CD8-positive, alpha-beta memory T cell (primary cell): ENCODE results near the gene B9D1. TPM values are rescaled to one million over a fixed set of nuclear protein-coding genes. Genes with fewer than 3 reads are reported as not detected.

Source experiments
- CTCF ChIA-PET: fragments of 350-600 bp; sonication (Branson Sonifier 250); formaldehyde crosslinking; loops from one replicate; lab custom pipeline; 2021; ENCODE audit warnings: antibody characterized with exemption; lab: Charles Lee
- POLR2A ChIA-PET: fragments of 350-600 bp; sonication (Branson Sonifier 250); formaldehyde crosslinking; loops from one replicate; lab custom pipeline; 2021; ENCODE audit warnings: antibody characterized with exemption; lab: Charles Lee
- DNase-seq, 5 donors: peaks; one replicate each; pipeline versions ENCODE4 v3.0.0 to v3.0.0-alpha.2; 2020 to 2022; ENCODE audit warnings: mixed read lengths in 1 of 5
- H3K27ac ChIP-seq: one replicate; pipeline ENCODE4 v1.7.0; 2013; ENCODE audit warnings: low read depth, mild to moderate bottlenecking, low read length, moderate library complexity
- H3K27me3 ChIP-seq: 2 replicates; pipeline ENCODE4 v1.7.0; 2013; ENCODE audit warnings: low read length, mild to moderate bottlenecking; ENCODE audit not compliant: insufficient read depth, poor library complexity, severe bottlenecking
- H3K36me3 ChIP-seq: 2 replicates; pipeline ENCODE4 v1.7.0; 2013; ENCODE audit warnings: mild to moderate bottlenecking, low read length, moderate library complexity; ENCODE audit not compliant: insufficient read depth
- H3K4me1 ChIP-seq: 2 replicates; pipeline ENCODE4 v1.7.0; 2013; ENCODE audit warnings: mild to moderate bottlenecking, low read length, moderate library complexity; ENCODE audit not compliant: insufficient read depth
- H3K4me3 ChIP-seq: 2 replicates; pipeline ENCODE4 v1.7.0; 2013; ENCODE audit warnings: mild to moderate bottlenecking, low read length
- H3K9me3 ChIP-seq: 2 replicates; pipeline ENCODE4 v1.7.0; 2013; ENCODE audit warnings: mild to moderate bottlenecking, low read length
- H3K27ac Mint-ChIP-seq, 8 donors: one replicate each; pipeline ENCODE4 v1.8.0; 2020 to 2021; ENCODE audit warnings: mixed read lengths in 8 of 8, mild to moderate bottlenecking in 6 of 8, inconsistent platforms in 3 of 8, moderate library complexity in 3 of 8
- H3K27me3 Mint-ChIP-seq, 2 donors: one replicate each; pipeline ENCODE4 v1.8.0; 2020 to 2021; ENCODE audit warnings: mixed read lengths in 2 of 2, mild to moderate bottlenecking in 1 of 2, moderate library complexity in 1 of 2
- H3K36me3 Mint-ChIP-seq, 3 donors: one replicate each; pipeline ENCODE4 v1.8.0; 2020 to 2021; ENCODE audit warnings: mixed read lengths in 3 of 3, inconsistent platforms in 1 of 3, mild to moderate bottlenecking in 1 of 3
- H3K4me1 Mint-ChIP-seq, 3 donors: one replicate each; pipeline ENCODE4 v1.8.0; 2020 to 2021; ENCODE audit warnings: mixed read lengths in 3 of 3, inconsistent platforms in 1 of 3, mild to moderate bottlenecking in 1 of 3
- H3K4me3 Mint-ChIP-seq, 7 donors: one replicate each; pipeline ENCODE4 v1.8.0; 2020 to 2021; ENCODE audit warnings: mixed read lengths in 7 of 7, mild to moderate bottlenecking in 6 of 7, moderate library complexity in 4 of 7, inconsistent platforms in 2 of 7
- H3K9me3 Mint-ChIP-seq, 5 donors: one replicate each; pipeline ENCODE4 v1.8.0; 2020 to 2022; ENCODE audit warnings: mixed read lengths in 5 of 5, mild to moderate bottlenecking in 3 of 5, moderate library complexity in 2 of 5, inconsistent platforms in 1 of 5
- polyA plus RNA-seq: library from polyadenylated mRNA; unstranded; fragments of 300-500 nt; fragmentation: Illumina TruSeq; gene quantifications from one replicate; pipeline ENCODE4 v1.2.3, GENCODE V29; 2021
- total RNA-seq, 2 experiments: library from RNA; stranded (reverse); gene quantifications; one replicate each; pipeline ENCODE4 v1.2.3, GENCODE V29; 2021

The B9D1 gene
- total and polyA plus RNA-seq, 3 experiments from 2014 or later: 0.67 to 6.8 (median 4.8) TPM

DNA sequence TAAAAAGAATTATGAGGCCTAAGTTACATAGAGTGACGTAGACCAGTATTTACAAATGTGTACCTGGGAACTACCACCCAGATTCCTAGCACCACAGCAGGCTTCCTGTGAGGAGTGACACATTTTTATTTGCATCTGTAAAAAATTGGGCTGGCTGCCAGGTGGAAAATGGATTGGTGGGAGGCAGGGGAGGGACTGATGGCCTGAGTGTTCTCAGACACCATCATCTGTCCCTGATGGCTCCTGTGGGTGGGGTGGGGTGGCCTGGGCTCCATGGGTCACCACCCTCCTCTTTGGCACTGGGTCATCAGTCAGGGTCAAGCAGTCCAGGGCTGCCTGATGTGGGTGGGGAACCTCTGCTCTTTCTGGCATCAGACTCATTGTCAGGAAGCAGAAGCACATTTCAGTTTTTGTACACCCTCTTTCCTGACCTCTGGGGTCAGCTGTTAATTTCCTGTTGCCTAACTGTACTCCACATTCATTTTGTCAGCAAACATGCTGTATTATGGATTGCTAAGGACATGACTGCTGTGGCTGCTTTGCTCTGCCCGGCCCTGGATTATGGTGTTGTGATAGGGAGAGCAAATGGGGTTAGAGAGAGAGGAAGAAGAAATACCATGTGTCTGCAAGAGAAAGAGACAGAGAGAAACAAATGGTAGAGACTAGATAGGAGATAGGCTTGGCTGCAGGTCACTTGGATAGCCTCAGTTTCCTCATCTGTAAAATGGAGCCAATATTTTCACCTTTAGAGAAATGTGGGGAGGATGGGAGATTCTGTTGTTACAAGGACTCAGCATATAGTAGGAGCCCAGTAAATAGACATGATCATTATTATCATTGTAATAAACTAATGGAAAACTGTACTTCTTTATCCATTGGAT, 36.0 kb upstream of the B9D1 start:
- POLR2A ChIA-PET: no interaction called here

DNA sequence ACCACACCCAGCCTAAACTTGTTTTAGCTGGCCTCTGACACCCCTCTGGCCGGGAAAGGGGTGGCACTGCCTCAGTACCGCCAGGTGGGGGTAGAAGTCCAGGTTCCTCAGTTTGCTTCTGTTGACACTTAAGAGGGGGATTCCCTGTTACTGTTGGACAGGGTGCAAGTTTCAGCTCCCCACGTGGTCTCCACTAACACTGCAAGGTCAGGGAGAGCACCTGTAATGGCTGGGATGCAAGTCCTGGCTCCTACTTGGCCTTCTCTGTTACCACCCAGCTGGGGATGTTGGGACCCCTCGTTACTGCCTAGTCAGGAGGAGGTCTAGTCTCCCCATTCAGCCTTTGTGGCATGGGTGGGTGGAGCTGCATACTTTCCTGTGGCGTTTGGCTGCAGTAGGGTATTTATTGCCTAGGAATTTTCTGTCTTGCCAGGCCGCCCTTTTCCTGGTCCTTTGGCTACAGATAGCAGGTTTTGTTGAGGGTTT, 35.1 kb upstream of the B9D1 start:
- peaks cover 0 to 4% of the 10 kb centered on the region in 2 donors for H3K27me3 Mint-ChIP-seq
- ChIA-PET CTCF (interaction anchor here (1.1 kb wide), 1 partner anchor 35 kb away, joined by 3 read pairs; the partner anchor contains the start of gene B9D1), POLR2A (no interaction called here)
- no peaks in the 10 kb centered on the region for H3K9me3 ChIP-seq
- no peaks in the 10 kb centered on the region for H3K4me1 ChIP-seq
- no peaks in the 10 kb centered on the region for H3K9me3 Mint-ChIP-seq
- H3K4me1 Mint-ChIP-seq: no peaks in the 10 kb centered on the region
- no peaks in the 10 kb centered on the region for H3K27me3 ChIP-seq
- H3K4me3 ChIP-seq: no peak overlapping the region
- H3K27ac Mint-ChIP-seq: peak overlapping the region in 1 of 8 donors; percentile 43
- H3K36me3 Mint-ChIP-seq: peaks cover 0 to 3% (median 0%) of the 10 kb centered on the region in 3 donors
- no peak overlapping the region for H3K27ac ChIP-seq
- no peak for DNase-seq
- H3K36me3 ChIP-seq: no peaks in the 10 kb centered on the region
- H3K4me3 Mint-ChIP-seq: no peak overlapping the region

More for the DNA sequence above, 36.0 kb upstream of the B9D1 start:
- H3K9me3 ChIP-seq: no peaks in the 10 kb centered on the region
- DNase-seq: no peak
- CTCF ChIA-PET: interaction anchor here (1.1 kb wide), 1 partner anchor 36 kb away, joined by 3 read pairs; the partner anchor contains the start of gene B9D1
- Mint-ChIP-seq H3K27me3 (peaks cover 0 to 4% of the 10 kb centered on the region in 2 donors), H3K9me3 (no peaks in the 10 kb centered on the region), H3K4me1 (no peaks in the 10 kb centered on the region), H3K27ac (no peak overlapping the region), H3K4me3 (no peak overlapping the region), H3K36me3 (peaks cover 0 to 3% (median 0%) of the 10 kb centered on the region in 3 donors)
- H3K27ac ChIP-seq: no peak overlapping the region
- H3K27me3 ChIP-seq: no peaks in the 10 kb centered on the region
- H3K4me1 ChIP-seq: no peaks in the 10 kb centered on the region
- no peaks in the 10 kb centered on the region for H3K36me3 ChIP-seq
- H3K4me3 ChIP-seq: no peak overlapping the region

DNA sequence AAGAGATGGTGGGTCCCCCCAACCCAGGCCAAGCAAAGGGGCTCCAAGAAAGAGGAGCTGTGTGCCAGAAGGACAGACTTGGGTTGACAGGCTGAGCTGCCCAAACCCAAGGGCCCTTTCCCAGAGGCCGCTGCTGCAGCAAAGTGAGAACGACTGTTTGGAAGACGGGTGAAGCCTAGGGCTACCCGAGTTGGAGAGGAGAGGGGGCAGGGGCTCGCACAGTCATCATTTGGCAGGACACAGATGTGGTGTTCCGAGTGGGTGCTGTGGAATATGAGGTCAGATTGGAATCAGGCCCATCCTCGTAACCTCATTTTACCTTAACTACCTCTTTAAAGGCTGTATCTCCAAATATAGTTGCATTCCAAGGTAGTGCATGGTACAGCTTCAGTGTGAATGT, 29.8 kb upstream of the B9D1 start:
- H3K27me3 ChIP-seq: no peaks in the 10 kb centered on the region
- no peaks in the 10 kb centered on the region for H3K36me3 ChIP-seq
- Mint-ChIP-seq H3K27me3 (peaks cover 0 to 3% of the 10 kb centered on the region in 2 donors), H3K27ac (no peak overlapping the region), H3K4me3 (no peak overlapping the region), H3K36me3 (peaks cover 0 to 3% (median 0%) of the 10 kb centered on the region in 3 donors), H3K9me3 (no peaks in the 10 kb centered on the region), H3K4me1 (peaks cover 0 to 4% (median 2%) of the 10 kb centered on the region in 3 donors)
- H3K4me3 ChIP-seq: no peak overlapping the region
- ChIA-PET POLR2A (no interaction called here), CTCF (interaction anchor here (0.7 kb wide), 1 partner anchor 30 kb away, joined by 3 read pairs; the partner anchor contains the start of gene B9D1)
- DNase-seq: no peak
- no peak overlapping the region for H3K27ac ChIP-seq
- no peaks in the 10 kb centered on the region for H3K4me1 ChIP-seq
- H3K9me3 ChIP-seq: no peaks in the 10 kb centered on the region

DNA sequence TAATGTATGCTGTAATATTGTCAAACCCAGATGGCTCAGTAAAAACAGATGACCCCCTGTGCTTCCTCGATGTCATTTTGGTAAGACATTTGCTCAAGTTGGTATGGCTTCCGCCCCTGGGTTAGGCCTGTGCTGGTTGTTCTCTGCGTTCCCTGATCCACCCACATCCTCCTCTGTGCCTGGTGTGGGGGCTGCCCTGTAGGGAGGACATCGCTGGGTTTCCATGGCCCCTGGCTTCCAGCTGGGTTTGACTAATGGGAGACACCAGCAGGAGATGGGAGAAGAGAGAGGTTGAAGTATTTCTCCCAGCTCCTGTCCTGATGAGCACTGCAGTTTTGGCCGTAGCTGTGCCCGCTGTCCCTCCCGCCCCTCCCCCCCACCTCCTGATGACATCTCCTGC, 28.9 kb upstream of the B9D1 start:
- no peaks in the 10 kb centered on the region for H3K9me3 ChIP-seq
- Mint-ChIP-seq H3K36me3 (peaks cover 0 to under 1% (median 0%) of the 10 kb centered on the region in 3 donors), H3K27me3 (peaks cover 0 to 1% of the 10 kb centered on the region in 2 donors), H3K27ac (no peak overlapping the region), H3K9me3 (no peaks in the 10 kb centered on the region), H3K4me1 (peaks cover 0 to 4% (median 2%) of the 10 kb centered on the region in 3 donors), H3K4me3 (no peak overlapping the region)
- no peak overlapping the region for H3K4me3 ChIP-seq
- no peaks in the 10 kb centered on the region for H3K36me3 ChIP-seq
- ChIA-PET CTCF (interaction anchor here (0.8 to 3.5 kb wide), 2 partner anchors 13 to 29 kb away, joined by 3 to 9 read pairs; partner anchors contain the start of genes B9D1 and MAPK7), POLR2A (no interaction called here)
- no peaks in the 10 kb centered on the region for H3K27me3 ChIP-seq
- H3K4me1 ChIP-seq: no peaks in the 10 kb centered on the region
- DNase-seq: peak in 1 of 5 donors; percentile 35
- no peak overlapping the region for H3K27ac ChIP-seq

DNA sequence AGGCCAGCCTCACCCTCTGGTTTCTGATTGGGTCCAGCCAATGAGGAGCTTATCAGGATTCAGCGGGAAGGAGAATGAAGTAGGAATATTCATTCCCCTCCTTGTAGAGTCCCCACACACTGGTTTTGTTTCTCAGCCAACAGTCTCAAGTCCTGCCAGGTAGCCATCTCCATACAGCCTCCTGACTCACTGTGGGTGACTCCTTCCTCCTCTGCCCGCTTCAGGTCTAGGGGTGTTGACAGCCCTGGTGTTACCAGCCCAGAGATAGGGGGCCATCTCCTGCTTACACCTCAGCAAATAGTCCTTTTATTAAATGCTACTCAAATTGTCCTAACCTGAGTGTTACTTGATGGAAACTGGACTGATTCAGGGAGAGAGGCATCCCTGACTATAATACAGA, 28.4 kb upstream of the B9D1 start:
- DNase-seq: peak in 1 of 5 donors; percentile 15
- Mint-ChIP-seq H3K4me3 (no peak overlapping the region), H3K27ac (no peak overlapping the region), H3K27me3 (peaks cover 0 to 1% of the 10 kb centered on the region in 2 donors), H3K4me1 (peaks cover 0 to 4% (median 2%) of the 10 kb centered on the region in 3 donors), H3K9me3 (no peaks in the 10 kb centered on the region), H3K36me3 (no peaks in the 10 kb centered on the region)
- ChIA-PET CTCF (interaction anchor here (0.8 to 3.5 kb wide), 2 partner anchors 13 to 29 kb away, joined by 3 to 9 read pairs; partner anchors contain the start of genes B9D1 and MAPK7), POLR2A (no interaction called here)
- H3K36me3 ChIP-seq: no peaks in the 10 kb centered on the region
- H3K27me3 ChIP-seq: no peaks in the 10 kb centered on the region
- no peaks in the 10 kb centered on the region for H3K9me3 ChIP-seq
- H3K27ac ChIP-seq: no peak overlapping the region
- H3K4me3 ChIP-seq: no peak overlapping the region
- H3K4me1 ChIP-seq: no peaks in the 10 kb centered on the region

DNA sequence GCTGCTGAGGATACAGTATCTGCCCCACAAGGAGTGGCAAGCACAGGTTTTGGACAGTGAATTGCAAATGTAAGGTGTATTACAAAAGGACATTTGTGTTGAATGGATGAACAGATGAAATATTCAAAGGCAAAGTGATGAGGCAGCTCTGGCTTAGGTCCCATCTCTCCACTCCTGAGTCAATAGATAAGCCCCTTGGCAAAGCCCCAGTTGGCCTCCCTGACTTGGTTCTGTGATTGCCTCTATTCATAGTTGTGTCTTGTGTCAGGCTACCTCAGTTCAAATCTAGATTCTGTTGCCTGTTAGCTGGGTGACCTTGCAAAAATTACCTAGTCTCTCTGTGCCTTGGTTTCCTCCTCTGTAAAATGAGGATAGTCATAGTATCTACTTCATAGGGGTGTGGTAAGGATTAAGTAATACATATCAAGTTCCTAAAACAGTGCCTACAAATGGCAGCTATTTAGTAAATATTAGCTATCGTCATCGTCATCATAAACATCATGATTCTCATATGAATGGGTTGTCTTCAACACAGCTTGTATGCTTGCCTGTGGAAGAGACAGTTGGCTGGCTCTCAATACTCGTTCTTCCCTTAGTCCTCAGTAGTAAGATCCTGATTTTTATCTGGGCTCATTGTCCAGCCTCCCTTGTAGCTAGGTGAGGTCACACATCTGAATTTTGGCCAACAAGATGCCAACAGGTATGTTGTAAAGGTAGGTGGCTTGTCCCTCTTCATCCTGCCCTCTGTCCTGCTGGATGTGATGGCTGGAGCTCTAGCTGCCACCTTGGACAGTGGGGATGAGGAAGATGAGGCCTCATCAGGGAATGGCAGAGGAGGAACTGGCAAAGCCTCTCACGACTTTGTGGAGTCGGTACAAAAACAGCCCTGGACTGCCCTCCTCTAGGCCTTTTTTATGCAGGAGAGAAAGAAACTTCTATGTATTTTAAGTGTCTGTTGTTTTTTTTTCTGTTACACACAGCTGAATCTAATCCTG, 26.6 kb upstream of the B9D1 start:
- H3K4me3 ChIP-seq: no peak overlapping the region
- Mint-ChIP-seq H3K36me3 (peaks cover 0 to 7% (median 0%) of the 10 kb centered on the region in 3 donors), H3K27me3 (no peaks in the 10 kb centered on the region), H3K4me1 (peaks cover 0 to 4% (median 3%) of the 10 kb centered on the region in 3 donors), H3K4me3 (no peak overlapping the region), H3K9me3 (no peaks in the 10 kb centered on the region), H3K27ac (peak overlapping the region in 2 of 8 donors; percentile 6 to 30)
- no peaks in the 10 kb centered on the region for H3K4me1 ChIP-seq
- H3K9me3 ChIP-seq: no peaks in the 10 kb centered on the region
- no peaks in the 10 kb centered on the region for H3K27me3 ChIP-seq
- no peak overlapping the region for H3K27ac ChIP-seq
- no peaks in the 10 kb centered on the region for H3K36me3 ChIP-seq
- DNase-seq: peak in 1 of 5 donors; percentile 19
- ChIA-PET CTCF (interaction anchor here (0.9 to 3.5 kb wide), 4 partner anchors 11 to 58 kb away, joined by 3 to 11 read pairs (median 6); partner anchors contain the start of genes B9D1 and MAPK7), POLR2A (no interaction called here)

DNA sequence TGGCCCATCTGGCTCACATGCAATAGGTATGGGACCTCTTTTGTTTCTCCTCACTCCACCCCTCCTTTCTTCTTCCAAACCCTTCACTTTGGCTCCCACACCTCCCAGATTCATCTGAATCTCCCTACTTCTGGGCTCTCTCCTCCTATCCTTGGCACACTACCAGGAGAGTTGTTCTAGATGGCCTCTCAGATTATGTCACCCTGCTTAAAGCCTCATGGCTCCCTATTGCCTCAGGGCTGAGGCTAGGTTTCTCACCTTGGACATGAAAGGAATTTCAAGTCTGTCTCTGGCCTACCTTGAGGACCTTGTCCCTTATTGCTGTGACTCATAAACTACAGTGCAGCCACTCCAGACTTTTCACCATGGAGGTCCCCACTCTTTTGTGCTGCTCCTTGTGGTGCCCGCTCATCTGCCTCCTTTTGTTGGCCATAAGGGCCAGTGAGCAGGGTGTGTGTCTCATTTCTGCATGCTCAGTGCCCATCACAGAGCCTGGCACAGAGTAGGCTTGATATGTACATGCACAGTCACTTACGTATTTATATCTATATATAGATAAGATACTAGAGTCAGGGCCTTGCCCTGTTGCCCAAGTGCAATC, 25.5 kb upstream of the B9D1 start:
- H3K4me1 Mint-ChIP-seq: peaks cover 0 to 4% (median 3%) of the 10 kb centered on the region in 3 donors
- no peak overlapping the region for H3K27ac ChIP-seq
- POLR2A ChIA-PET: no interaction called here
- DNase-seq: peak in 1 of 5 donors; percentile 3
- no peaks in the 10 kb centered on the region for H3K4me1 ChIP-seq
- peak overlapping the region in 4 of 8 donors; percentile 35 to 88 (median 57) for H3K27ac Mint-ChIP-seq
- H3K36me3 Mint-ChIP-seq: peaks cover 0 to 17% (median 3%) of the 10 kb centered on the region in 3 donors
- H3K27me3 Mint-ChIP-seq: no peaks in the 10 kb centered on the region
- peak overlapping the region in 1 of 7 donors; percentile 41 for H3K4me3 Mint-ChIP-seq
- CTCF ChIA-PET: interaction anchor here (1.2 to 3.5 kb wide), 4 partner anchors 10 to 59 kb away, joined by 3 to 13 read pairs (median 10); partner anchors contain the start of genes B9D1 and MAPK7
- H3K27me3 ChIP-seq: no peaks in the 10 kb centered on the region
- H3K36me3 ChIP-seq: no peaks in the 10 kb centered on the region
- no peak overlapping the region for H3K4me3 ChIP-seq
- H3K9me3 ChIP-seq: no peaks in the 10 kb centered on the region
- H3K9me3 Mint-ChIP-seq: no peaks in the 10 kb centered on the region
